PC-3 (cell line): ENCODE results near the gene P2RX4.

Experiments used
- CTCF ChIP-seq: fragments of 300-600 bp; sonication (generic); conservative IDR thresholded peaks from 2 replicates; pipeline ENCODE4 v1.5.1; 2017; ENCODE audit warnings: antibody characterized with exemption, low read depth, mild to moderate bottlenecking, low read length
- EZH2 ChIP-seq: fragments of 300-600 bp; sonication (generic); IDR thresholded peaks from one replicate; pipeline ENCODE4 v1.6.1; 2017; ENCODE audit warnings: antibody characterized with exemption, mild to moderate bottlenecking, low read length; ENCODE audit not compliant: unreplicated experiment

GRCh38 chr12:121170151-121170550 is 39.8 kb upstream of the P2RX4 start:
- TF ChIP-seq CTCF = no peak
- no peak for TF ChIP-seq EZH2
